ENCODE measurements around the gene ZNF214.

Gene ZNF214

GRCh38 chr11:7020183-7020917, at the start of gene ZNF214, which contains the start of gene NLRP14:
TSS of gene ZNF214 (minus strand) at chr11:7020346. CDS start at chr11:7002835, 17,511 bp downstream.
TSS of gene NLRP14 (plus strand) at chr11:7020479. CDS start at chr11:7038587, 18,108 bp downstream.
- DNase-seq (ENCODE audit: low read depth), result no peak

- DNase-seq (ENCODE audit: low read depth), result no peak
Observed at GRCh38 chr11:7062534-7062933, 42.4 kb upstream of the ZNF214 start.

GRCh38 chr11:7060868-7061267, 40.7 kb upstream of the ZNF214 start:
- no peak for DNase-seq (ENCODE audit: low read depth)

GRCh38 chr11:7057641-7058040, 37.5 kb upstream of the ZNF214 start:
- DNase-seq (ENCODE audit: low read depth), result no peak

DNA sequence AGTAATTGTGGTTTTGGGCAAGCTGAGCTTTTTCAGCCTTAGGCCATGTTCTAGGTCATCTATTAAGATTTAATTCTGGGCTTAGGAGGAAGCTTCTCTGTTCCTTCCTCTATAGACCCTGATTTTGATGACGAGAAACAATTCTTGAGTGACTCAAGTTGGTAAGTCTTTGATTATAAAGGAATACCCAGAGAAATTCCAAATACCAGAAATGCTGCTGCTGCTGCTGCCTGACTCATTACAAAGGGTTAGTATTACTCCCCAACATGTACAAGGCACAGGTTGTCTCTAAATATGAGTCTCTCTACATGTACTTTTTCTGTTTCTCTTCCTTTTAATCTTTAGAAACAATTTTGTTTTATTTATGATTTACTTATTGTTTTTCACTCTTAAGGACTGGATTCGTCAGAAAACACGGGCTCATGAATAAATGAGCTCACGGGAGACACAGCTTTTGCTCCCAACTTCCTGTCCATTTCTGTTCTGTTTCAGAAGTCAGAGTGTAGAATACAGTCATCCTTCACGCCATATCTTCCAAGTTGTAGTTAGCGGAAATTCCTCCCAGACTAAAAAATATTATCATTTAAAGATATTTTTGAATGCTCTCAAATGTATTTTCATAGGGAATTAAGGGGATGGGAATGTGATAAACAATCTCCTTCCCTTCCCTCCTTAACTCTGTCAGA, 36.8 kb upstream of the ZNF214 start:
- DNase-seq (ENCODE audit: low read depth), result no peak

GRCh38 chr11:7050191-7050590, 30.0 kb upstream of the ZNF214 start:
- DNase-seq (ENCODE audit: low read depth), result no peak

DNA sequence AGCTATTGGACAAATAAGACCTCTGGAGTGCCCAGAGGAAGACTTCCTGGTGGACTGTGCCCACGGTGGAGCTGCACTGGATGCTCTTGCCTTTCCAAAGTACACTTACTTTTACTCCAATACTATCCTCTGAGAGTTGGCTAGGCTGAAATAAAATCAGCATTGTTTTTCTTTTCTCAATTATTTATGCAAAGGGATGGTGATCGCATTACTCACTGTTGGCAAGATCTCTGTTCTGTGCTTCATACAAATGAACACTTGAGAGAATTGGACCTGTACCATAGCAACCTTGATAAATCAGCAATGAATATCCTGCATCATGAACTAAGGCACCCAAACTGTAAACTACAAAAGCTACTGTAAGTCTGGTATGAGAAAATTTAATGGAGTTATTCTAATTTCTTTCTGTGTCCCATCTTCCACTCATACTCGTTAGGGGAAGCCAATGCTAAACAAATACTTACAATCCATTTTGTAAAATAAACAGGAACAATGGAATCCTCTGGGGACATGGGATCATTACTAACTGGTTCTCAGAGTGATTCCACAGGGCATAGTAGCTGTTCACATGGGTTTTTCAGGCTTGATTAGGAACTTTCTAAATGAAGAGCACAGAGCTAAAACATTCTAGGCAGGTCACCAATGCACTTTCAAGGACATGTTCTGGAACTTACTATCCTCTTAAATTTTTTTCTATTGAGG, 26.5 kb upstream of the ZNF214 start:
- no peak for DNase-seq (ENCODE audit: low read depth)

DNA sequence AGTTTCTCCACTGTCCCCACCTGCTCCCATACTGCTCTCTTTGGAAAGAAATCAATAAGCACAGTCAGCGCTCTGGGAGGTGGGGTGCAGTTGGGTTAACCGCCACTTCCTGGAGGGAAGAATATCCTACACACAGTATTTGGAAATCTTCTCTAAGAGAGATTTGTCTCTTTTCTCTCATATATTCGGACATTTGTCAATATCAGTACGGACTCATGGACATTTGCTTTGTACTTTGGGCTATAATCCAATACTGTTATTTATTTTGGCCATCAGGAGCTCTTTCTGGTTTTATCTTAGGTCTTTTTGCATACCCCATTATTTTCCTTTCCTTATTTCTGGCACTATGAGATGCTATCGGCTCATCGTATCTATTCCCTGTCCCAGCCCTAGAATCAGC, 13.9 kb upstream of the ZNF214 start:
- no peak for DNase-seq (ENCODE audit: low read depth)

GRCh38 chr11:7032692-7033091, 12.5 kb upstream of the ZNF214 start:
- no peak for DNase-seq (ENCODE audit: low read depth)

GRCh38 chr11:7031471-7031871, 11.3 kb upstream of the ZNF214 start:
- no peak for DNase-seq (ENCODE audit: low read depth)

GRCh38 chr11:7030836-7031235, 10.7 kb upstream of the ZNF214 start:
- DNase-seq (ENCODE audit: low read depth), result no peak

- no peak for DNase-seq (ENCODE audit: low read depth)
Observed at GRCh38 chr11:7028141-7028540, 8.0 kb upstream of the ZNF214 start.

DNA sequence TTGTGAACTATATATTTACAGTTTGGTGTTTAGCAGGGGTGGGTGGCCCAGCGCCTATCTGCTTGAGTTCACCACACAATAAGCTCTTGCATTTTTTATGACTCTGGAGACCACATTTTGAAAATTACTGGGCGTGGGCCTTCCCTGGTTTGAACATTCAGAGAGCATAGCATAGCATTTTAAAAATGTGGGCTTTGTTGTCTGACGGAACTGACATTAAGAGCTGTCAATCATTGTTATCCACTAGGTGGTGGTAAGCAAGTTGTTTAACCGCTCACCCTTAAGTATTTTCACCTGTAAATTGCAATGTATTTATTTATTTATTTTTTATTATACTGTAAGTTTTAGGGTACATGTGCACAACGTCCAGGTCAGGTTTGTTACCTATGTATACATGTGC, 1.2 kb upstream of the ZNF214 start:
- DNase-seq (ENCODE audit: low read depth), result no peak

GRCh38 chr11:7019500-7020182, 505 bp downstream of the ZNF214 start:
- DNase-seq (ENCODE audit: low read depth), result no peak

DNA sequence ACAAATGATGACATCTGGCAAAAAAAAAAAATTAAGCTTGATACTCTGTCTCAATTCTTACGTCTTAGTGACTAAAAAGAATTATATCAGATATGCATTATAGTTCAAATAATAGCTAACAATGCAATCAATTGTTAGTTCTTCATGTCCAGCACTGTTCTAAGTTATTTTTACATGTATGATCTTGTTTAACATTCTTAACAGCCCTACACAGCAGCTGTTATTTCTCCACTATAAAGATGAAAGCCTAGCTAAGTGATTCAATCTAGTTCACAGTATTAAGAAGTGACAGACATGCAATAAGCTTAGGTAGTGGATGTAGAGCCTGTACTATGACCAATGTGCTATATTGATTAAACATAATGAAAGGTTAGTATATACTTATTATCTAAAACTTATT, 4.1 kb downstream of the ZNF214 start:
- no peak for DNase-seq (ENCODE audit: low read depth)

DNA sequence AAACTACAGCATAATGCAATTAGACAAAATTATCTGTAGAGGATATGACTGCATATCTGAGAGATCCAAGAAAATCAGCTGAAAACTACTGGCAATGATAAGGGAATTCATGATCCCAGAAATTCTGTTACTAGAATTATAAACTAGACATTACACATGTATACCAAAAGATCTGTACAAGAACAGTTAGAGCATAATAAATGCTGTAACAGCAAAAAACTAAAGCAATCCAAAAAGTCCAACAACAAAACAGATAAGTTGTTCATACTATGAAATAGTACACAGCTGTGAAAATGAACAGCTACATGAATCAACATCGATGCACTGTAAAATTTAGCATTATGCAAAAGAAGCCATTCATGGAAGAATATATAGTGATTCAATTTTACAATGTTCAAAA, 6.0 kb downstream of the ZNF214 start:
- no peak for DNase-seq (ENCODE audit: low read depth)

GRCh38 chr11:7004482-7004881, 15.7 kb downstream of the ZNF214 start:
- DNase-seq (ENCODE audit: low read depth), result no peak

DNA sequence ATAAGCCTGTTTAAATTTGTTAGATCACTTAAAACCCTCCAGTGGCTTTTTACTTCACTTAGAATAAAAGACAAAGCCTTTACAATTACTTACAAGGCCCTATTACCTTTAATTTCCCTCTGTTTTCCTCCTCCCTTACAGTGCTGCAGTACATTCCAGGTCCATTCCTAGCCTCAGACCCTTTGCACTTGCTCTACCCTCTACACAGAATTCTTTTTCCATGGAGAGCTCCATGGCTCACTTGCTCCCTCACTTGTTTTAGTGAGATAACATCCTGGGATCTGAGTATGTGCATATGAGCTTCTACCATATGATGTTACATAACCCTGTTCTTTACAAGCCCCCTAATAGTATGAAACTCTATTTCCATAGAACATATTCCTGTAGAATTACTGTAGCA, 24.4 kb downstream of the ZNF214 start:
- DNase-seq (ENCODE audit: low read depth), result no peak

DNA sequence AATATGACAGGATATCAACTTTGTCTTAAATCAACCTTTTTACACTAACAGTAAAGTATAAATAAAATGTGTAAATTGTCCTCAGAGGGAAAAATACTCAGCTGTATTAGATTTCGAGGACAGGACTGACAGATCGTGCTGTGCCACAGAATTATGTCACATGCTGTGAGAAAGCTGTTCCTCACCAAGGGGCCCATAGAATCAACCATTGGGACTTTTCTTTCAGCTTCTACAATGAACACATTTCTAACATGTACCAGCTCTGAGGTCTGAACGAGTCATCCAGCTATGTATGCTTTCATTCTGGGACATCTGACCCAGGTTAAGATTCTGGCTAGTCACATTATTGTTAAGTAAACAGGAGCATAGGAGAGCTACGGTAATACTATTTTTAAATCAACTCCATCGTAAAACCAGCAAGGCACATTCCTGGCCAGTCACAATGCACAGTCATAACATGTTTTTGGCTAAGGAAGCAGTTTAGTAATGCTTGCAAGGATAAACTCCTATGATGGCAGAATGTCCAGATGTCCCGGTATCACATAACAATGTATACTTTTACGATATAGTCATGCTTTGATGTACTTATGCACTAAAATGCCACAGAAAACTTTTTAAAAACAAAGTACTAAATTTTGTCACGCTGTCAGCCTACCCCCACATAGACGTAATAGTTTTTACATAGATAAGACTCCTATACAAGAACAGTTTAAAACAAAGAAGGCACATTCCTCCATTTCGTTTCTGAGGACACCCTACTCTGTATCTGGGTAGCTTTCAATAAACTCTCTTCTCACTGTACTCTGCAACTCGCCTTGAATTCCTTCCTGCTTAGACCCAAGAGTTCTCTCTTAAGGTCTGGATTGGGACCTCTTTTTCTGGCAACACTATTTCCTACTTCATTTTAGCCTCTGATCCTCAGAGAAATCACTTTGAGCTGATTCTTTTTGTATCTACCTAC, 27.4 kb downstream of the ZNF214 start:
- no peak for DNase-seq (ENCODE audit: low read depth)

DNA sequence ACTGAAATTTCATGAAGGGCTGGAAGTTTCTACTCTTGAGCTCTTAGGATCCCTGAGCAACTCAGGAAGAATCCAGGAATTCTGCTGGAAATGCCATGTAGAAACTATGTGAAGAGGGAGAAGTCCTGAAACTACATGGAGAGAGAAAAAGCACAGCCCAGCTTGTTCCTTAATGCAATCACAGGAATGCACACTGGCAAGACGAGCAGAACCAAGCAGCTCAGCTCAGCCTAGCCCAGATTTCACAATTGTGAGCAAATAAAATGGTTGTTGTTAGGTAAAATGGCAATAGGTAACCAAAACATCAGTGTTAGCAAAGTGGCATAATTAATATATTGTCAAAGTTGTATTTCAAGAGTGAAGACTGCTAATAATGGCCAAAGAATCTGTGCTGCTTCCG, 28.1 kb downstream of the ZNF214 start:
- DNase-seq (ENCODE audit: low read depth), result no peak

DNA sequence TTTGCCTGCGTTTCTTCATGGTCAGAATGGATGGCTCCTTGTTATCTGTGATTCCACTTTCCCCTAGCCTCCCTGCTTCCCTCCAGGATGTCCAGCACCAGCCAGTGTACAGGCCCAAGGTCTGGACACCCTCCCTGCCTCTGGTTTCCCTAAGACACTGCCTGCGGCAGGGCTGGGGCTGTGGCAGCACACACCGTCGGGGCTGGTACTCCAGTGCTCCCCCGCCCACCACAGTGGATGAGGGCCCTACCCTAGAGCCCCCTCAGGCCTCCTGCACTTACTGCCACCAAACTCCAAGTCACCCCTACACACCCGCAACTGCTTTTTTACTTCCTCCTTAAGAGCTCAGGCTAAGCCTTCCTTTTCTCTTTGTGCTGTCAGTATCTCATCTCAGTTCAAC, 28.9 kb downstream of the ZNF214 start:
- DNase-seq (ENCODE audit: low read depth), result no peak
